Ishikawa (cell line): ENCODE results near the gene BRD9.
A peak's percentile ranks its signal among the peaks of the same experiment; 100 is the strongest.

Source experiments
- CEBPB ChIP-seq: IDR thresholded peaks from 2 replicates; pipeline ENCODE4 v1.6.1; 2012
- CREB1 ChIP-seq: IDR thresholded peaks from 2 replicates; pipeline ENCODE4 v1.6.1; 2012; ENCODE audit warnings: low read depth
- EGR1 ChIP-seq: IDR thresholded peaks from 2 replicates; pipeline ENCODE4 v1.6.1; 2012
- EP300 ChIP-seq: IDR thresholded peaks from 2 replicates; pipeline ENCODE4 v1.6.1; 2012; ENCODE audit warnings: borderline replicate concordance
- FOXM1 ChIP-seq: IDR thresholded peaks from 2 replicates; pipeline ENCODE4 v1.6.1; 2012; ENCODE audit warnings: low read depth, borderline replicate concordance
- MAX ChIP-seq: IDR thresholded peaks from 2 replicates; pipeline ENCODE4 v1.6.1; 2012
- NFIC ChIP-seq: IDR thresholded peaks from 2 replicates; pipeline ENCODE4 v1.6.1; 2012
- RAD21 ChIP-seq: IDR thresholded peaks from 2 replicates; pipeline ENCODE4 v1.6.1; 2012; ENCODE audit warnings: low read depth
- REST ChIP-seq: IDR thresholded peaks from 2 replicates; pipeline ENCODE4 v1.6.1; 2012; ENCODE audit warnings: low read depth, mild to moderate bottlenecking
- TAF1 ChIP-seq: IDR thresholded peaks from 2 replicates; pipeline ENCODE4 v1.6.1; 2012; ENCODE audit warnings: low read depth, mild to moderate bottlenecking
- TCF12 ChIP-seq: IDR thresholded peaks from 2 replicates; pipeline ENCODE4 v1.6.1; 2012; ENCODE audit warnings: low read depth
- TEAD4 ChIP-seq: IDR thresholded peaks from 2 replicates; pipeline ENCODE4 v1.6.1; 2012
- USF1 ChIP-seq: IDR thresholded peaks from 2 replicates; pipeline ENCODE4 v1.6.1; 2012
- YY1 ChIP-seq: IDR thresholded peaks from 2 replicates; pipeline ENCODE4 v1.6.1; 2012; ENCODE audit warnings: low read depth
- ZBTB7A ChIP-seq: IDR thresholded peaks from 2 replicates; pipeline ENCODE4 v1.6.1; 2012; ENCODE audit warnings: low read depth

BRD9 gene

GRCh38 chr5:892394-893136 is at the start of gene BRD9, which contains the start of gene TRIP13:
Gene BRD9, minus strand, starts transcription at chr5:892801. Its CDS starts 144 bp downstream, at chr5:892657.
Gene TRIP13, plus strand, starts transcription at chr5:892884. Its CDS starts 115 bp downstream, at chr5:892999.
- TF ChIP-seq EGR1: no peak
- TF ChIP-seq TEAD4: no peak
- TF ChIP-seq CREB1: no peak
- no peak for TF ChIP-seq RAD21
- TF ChIP-seq EP300: no peak; the same call in 1 of the 2 replicates
- peak; percentile 14; the same call in 1 of the 2 replicates for TF ChIP-seq USF1
- no peak for TF ChIP-seq TCF12
- TF ChIP-seq MAX: peak; percentile 87
- TF ChIP-seq NFIC: 0 out of 2 replicates have a peak, but pooled peaks have one; percentile 28
- TF ChIP-seq REST: no peak
- peak; percentile 72; the same call in 1 of the 2 replicates for TF ChIP-seq TAF1
- peak; percentile 83; the same call in 1 of the 2 replicates for TF ChIP-seq ZBTB7A
- TF ChIP-seq YY1: no peak
- TF ChIP-seq CEBPB: no peak
- no peak for TF ChIP-seq FOXM1

- TF ChIP-seq CEBPB (no peak), EP300 (no peak), RAD21 (no peak), REST (no peak), TCF12 (no peak), FOXM1 (no peak), YY1 (no peak), EGR1 (no peak), TAF1 (no peak), USF1 (no peak), NFIC (no peak), TEAD4 (no peak), ZBTB7A (no peak), MAX (no peak), CREB1 (no peak)
Measured at GRCh38 chr5:939368-939767, 46.8 kb upstream of the BRD9 start.

- TF ChIP-seq EP300 (no peak), TCF12 (no peak), MAX (no peak), REST (no peak), TAF1 (no peak), YY1 (no peak), USF1 (no peak), RAD21 (no peak), FOXM1 (no peak), TEAD4 (no peak), ZBTB7A (no peak), NFIC (no peak), CREB1 (no peak), CEBPB (no peak), EGR1 (no peak)
Measured at GRCh38 chr5:937151-937924, 44.7 kb upstream of the BRD9 start.
